ENCODE data around the gene POR.

The POR gene

DNA sequence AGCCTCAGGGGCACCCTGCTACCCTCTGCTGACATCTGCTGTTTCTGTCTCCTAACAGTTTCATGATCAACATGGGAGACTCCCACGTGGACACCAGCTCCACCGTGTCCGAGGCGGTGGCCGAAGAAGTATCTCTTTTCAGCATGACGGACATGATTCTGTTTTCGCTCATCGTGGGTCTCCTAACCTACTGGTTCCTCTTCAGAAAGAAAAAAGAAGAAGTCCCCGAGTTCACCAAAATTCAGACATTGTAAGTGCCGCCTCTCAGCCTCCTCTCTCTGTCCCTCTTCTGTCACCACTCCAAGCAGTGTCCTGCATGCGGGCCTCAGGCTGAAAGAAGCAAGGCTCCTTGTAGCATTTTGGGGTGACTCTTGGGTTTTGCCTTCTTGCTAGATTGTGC, 39.0 kb downstream of the POR start:
- DNase-seq (ENCODE audit: low spot score) = no peak

DNA sequence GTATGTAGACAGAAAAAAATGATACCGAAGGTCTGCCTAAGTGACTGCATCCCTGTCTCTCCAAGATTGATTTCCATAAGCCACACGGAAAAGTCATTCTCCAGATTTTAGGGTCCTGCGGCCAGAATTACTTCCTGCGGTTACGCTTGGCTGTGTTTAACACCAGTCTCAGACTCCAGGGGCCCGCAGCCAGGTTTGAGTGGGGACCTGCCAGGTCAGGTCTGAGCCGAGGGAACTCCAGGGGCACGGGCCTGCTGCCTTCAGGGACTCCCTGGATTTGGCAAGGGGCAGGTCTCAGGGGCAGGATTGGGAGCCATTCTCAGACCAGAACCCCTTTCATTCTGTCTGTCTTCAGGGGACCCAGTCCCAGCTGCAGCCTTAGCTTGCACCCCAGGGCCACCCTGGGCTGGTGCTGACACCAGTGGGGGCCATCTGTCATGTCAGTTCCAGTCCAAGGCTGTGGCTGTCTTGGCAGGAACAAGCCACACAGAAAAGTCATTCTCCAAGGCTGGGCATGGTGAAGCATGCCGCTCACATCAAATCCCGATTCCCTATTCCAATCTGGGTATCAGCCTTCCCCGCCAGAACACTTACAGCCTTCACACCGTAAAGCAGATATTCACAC, 40.5 kb downstream of the POR start:
- DNase-seq (ENCODE audit: low spot score) = peak; percentile 79

DNA sequence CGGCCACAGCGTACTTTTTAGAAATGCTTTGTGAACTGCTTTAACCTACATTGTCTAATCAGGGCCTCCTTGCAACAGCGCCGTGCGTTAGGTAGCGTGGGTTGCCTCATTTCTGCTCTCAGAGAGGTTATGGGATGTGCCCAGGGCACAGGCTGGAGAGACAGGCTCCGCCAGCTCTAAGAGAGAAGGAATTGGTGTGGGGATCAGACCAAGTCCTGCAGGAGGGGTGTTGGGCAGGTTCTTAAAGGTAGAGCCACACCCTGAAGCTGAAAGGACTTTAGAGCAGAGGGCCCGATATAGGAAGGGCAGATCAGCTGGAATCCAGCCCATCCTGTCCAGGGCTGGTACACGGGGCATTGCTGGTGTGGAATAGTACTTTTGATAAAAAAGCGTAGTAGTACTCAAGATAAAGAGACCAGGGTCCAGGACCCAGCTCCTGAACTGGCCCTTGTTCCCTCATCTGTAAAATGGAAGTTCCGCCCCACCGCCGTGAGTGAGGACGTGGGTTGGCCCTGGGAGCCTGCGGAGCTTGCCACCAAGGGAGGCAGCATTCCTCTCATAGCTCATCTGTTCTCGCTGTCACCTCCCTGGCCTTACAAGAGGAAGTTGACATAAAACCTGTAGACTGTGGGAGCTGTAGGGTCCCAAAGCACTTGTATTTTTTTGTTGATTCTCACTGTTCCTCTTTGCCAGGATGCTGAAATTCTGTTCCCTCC, 42.2 kb downstream of the POR start:
- DNase-seq (ENCODE audit: low spot score) = no peak

DNA sequence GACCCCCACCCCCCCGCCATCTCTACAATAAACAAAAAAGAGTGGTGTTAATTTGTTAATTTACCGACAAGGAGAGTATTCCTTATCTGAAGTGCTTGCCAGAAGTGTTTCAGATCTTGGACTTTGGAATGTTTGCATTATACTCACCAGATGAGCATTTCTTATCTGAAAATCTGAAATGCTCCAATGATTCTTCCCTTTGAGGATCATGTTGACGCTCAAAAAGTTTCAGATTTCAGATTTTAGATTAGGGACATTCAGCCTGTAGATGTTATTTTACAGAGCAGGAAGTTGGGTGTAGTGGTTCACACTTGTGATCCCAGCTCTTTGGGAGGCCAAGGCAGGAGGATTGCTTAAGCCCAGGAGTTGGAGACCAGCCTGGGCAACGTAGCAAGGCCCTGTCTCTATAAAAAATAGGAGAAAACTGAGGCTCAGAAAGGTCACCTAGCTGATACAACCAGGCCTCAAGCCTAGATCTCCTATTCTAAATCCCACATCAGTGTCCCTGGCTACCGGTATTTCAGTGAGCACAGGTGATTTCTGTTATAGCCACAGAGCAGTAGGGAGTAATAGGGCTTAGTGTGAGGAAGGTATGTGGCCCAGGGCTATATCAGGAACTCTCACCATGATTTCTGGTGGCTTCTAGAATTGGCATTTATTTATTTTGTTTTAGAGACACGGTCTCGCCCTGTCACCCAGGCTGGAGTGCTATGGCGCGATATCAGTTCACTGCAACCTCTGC, 44.0 kb downstream of the POR start:
- no peak for DNase-seq (ENCODE audit: low spot score)

DNA sequence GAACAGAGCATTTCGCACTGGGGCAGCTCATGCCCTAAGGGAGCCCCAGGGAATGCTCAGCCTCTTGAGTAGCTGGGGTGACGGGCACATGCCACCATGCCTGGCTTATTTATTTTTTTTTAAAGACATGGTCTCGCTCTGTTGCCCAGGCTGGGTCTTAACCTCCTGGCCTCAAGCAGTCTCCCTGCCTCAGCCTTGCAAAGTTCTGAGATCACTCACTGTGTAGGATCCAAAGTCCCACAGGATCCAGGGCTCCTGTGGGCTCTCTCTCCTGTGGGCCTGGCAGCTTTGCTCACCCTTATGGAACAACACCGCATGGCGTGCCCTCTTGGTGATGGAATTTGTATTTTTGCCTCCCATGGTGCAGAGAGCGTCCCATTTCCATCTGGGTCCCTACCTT, 45.4 kb downstream of the POR start:
- DNase-seq (ENCODE audit: low spot score) = no peak

DNA sequence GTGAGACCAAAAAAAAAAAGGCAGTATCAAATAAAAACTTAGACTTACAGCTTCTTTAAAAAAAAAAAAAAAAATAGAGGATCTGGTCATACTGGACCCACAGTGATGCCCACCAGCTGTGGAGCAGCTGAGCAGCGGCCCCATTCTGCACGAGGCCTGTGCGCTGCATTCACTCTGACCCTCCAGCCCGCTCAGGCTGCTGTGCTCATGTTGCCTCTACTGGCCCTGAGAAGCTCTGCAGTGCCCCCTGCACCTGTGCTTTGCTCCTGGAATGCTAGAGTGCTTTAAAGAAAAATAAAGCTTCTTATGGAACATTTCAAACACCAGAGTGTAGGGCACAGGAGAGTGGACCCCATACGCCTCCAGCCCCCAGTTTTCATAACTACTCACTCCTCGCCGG, 46.3 kb downstream of the POR start:
- DNase-seq (ENCODE audit: low spot score) = no peak

DNA sequence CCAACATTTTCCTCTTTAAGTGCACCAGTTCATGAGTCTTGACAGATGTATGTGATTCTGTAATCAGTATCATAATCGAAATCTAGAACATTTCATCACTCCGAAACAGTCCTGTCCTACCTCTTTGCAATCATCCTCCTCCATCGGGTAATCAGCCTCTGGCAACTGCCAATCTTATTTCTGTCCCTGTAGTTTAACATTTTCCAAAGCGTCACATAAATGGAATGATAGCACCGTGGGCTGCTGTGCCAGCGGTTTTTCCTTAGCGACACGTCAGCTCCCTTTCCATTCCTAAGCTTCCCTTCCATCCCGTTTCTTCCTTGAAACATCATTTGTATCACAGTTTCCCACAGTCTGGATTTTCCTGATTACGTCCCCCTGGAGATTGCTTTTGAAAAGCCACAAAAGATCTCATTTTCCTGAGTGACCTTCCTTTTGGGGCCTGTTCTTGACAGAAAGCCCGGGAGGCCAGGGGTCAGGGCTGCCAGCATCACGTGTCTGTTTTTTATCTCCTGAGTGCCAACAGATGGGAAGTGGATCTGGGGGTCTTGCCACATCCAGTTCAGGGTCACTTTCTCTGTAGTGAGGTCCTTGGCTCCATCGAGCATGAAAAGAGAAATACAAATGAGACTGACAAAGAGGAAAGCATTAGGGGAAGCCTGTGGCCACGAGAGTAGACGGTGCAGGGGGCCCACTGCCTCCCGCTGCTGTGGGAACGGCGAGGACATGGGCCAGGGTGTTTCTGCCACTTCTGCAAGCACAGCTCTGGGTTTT, 47.8 kb downstream of the POR start:
- DNase-seq (ENCODE audit: low spot score) = no peak

DNA sequence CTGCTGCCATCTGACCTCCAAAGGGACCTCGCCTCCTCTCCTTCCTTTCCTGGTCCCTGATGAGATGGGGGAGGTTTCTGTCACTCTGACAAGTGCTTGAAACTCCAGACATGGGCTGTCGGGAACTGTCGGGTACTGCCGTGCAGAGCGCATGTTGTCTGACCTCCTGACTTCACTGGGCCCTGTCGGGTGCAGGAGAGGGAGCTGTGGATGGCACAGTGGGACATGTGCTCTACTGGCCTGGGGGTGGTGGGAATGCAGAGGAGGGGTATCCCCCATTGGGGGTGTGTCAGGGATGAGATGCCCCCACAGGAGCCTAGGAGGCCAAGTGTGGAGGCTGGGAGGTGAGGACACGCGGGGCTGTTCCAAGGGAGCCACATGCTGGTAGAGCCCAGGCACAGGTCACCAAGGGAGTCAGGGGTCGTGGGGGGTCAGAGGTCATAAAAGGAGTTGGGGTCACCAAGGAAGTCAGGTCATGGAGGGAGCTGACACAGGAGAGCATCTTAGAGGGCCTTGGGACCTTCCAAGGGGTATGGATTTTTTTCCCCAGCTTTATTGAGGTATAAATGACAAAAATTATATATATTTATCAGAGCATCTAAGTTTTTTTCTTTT, 48.5 kb downstream of the POR start:
- no peak for DNase-seq (ENCODE audit: low spot score)

DNA sequence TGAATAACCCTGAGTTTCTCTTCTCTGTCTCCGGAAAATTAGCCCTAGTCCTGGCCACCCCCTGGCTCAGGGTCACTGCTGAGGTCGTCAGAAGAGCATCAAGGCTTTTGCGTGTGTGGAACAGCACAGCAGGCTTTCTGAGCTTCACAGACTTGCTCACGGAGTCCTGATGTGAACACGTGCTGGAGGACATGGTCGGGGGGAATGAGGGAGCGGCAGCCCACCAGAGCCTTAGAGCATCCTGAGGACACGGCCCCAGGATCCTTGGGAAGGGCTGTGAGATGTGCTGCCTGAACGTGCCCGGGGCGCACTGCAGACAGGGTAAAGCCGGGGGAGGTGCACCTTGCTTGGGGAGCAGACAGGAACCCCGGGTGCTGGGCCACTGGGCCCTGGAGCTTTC, 50.7 kb downstream of the POR start:
- no peak for DNase-seq (ENCODE audit: low spot score)

DNA sequence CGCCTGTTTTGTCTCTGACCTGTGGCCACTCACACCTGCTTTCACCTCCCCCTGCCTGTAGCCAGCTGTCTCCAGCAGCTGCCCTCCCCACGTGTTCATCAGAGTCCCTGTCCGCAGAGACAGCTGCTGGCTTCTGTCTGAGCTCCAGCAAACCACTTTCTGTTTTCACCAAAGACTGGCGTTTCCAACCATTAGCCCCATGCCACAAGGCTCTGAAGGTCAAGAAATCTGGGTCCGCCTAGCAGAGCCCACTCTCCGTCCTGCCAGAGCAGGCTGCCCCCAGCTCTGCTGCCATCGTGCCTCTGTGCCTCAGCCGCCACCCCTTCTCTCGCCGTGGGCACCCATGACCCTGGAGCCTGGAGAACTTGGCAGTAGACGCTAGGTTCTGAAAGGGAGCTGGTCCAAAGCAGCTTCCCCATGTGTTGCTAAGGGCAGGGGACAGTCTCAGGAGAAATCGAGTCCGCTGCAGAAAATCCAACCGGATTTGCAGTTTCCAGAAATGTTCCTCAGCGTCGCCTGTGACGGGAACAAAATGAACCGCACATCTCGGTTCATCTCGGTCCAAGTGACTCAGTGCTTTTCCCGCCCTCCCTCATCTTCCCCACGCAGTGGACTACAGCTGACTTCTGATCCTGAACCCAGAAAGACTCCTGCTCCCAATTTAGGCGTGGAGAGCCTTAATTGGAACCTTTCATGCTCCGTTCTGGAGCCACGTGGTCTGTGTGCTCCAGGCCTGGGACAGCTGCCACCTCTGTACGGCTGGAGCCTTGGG, 51.4 kb downstream of the POR start:
- DNase-seq (ENCODE audit: low spot score) = no peak

DNA sequence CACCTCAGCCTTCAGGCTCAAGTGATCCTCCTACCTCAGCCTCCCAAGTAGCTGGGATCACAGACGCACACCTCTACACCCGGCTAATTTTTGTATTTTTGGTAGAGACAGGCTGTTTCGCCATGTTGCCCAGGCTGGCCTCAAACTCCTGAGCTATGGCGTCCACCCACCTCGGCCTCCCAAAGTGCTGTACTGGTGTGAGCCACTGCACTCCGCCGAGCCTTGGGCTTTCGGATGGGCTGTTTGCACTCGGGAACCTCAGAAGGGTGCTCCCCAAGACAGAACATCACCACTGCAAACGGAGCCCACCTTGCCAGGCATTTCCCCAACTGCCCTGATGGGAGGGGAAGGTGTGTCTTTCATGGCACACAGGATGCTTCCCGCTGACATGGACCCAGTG, 52.1 kb downstream of the POR start:
- no peak for DNase-seq (ENCODE audit: low spot score)

DNA sequence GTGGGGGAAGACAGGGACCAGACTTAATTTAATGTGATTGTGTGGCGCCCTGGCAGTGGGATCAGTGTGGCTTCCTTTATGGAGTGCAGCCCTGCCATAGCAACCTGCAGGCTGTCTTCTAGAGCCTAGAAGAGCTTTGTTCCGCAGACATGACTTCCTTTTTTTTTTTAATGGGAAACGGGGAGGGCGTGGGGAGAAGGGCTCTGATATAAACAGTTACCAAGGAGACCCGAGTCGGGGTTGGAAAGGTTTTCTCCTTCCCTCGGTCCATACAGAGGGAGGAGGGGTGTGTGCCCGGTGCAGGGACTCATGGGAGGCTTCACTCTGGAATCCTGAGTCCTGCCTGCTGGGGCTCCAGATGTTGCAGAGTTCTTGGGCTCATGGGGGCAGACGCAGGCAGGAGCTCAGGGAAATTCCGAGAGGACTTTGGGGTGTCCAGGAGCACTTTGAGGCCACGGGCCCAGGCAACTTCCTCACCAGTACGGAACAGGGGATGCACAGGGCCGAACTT, 52.6 kb downstream of the POR start:
- no peak for DNase-seq (ENCODE audit: low spot score)

DNA sequence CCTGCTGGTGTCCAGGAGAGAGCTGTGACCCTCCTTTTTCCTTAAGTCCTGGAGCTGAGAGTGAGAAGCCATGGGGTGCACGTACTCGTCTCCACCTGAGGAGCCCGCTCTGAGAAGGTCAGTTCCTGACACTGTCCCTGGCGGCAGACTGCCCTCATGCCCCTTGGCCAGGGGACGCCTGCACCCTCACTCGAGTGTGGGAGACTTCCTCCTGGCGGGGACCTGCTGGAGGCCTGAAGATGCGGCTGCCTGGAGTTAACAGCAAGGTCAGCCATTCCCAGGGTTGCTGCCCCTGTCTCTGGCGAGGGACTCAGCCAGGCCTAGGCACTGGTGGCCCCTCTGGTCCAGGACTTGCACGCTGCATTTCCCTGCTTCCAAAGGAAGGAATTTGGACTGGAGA, 53.1 kb downstream of the POR start:
- DNase-seq (ENCODE audit: low spot score) = no peak

DNA sequence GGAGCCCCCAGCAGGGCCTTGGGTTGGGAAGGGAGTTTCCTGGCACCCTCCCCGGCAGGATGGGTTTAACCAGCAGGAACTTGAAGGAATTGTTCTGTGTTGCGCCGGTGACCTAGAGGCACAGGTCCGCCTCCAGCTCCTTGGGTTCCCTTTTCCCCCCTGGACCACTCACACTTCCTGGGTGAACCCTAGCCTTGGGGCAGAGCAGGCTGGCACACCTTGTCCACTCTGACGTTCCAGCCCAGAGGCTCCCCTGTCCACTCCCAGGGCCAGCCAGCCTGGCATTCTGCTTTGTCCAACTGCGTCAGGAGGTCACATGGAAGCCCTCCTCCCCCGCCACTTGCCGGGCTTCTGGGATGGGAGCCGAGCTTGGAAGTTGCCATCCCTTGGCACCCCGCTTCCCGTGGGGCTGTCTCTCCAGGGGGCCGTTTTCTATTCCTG, 53.6 kb downstream of the POR start:
- DNase-seq (ENCODE audit: low spot score) = no peak

DNA sequence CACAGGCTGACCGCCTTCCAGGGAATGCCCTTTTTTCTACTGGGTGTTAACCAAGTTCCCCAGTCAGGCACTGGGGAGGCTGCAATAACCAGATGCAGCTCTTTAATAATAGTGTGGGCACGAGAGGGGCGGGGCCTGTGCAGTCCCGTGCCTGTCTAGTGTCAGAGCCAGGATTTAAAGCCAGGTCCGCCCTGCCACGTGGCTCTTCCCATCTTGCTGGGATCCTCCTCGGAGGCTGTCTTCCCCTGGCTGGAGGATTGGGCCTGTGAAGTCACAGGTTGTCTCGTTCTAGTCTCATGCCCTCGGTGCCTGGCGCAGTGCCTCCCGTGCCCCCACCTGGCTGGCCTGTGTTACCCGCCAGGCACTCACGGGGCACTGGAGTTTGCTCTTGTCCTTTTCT, 54.2 kb downstream of the POR start:
- no peak for DNase-seq (ENCODE audit: low spot score)

DNA sequence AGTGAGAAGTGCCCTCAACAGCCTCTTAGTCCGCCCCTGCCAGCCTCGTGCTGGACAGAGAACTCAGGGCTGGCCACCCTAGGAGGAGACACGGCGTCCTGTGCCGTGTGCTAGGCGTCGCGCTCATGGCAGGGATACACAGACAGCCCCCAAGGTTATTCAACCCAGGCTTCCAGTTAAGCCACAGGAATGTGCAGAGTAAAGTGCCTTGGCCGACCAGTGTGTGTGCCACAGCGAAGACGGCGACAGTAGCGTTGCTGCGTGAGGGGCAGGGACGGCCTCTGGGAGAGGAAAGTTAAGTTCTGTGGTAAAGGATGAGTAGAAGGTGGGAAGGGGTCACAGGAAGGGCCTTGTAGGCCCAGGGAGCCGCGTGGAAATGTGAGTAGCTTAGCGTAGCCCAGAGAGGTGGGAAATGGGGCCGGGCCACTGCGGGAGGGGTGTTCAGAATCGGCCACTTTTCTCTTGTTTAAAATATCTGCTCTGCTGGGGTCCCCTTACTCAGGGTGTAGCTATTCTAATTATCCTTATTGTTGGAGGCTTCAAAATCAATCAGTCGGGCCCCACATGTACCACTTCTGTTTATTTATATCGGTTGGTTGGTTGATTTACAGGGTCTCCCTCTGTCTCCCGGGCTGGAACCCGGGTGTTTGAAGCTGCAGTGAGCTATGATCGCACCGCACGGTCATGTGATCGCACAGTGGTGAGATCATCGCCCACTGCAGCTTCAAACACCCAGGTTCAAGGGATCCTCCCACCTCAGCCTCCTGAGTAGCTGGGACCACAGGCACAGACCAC, 54.9 kb downstream of the POR start:
- DNase-seq (ENCODE audit: low spot score) = no peak

DNA sequence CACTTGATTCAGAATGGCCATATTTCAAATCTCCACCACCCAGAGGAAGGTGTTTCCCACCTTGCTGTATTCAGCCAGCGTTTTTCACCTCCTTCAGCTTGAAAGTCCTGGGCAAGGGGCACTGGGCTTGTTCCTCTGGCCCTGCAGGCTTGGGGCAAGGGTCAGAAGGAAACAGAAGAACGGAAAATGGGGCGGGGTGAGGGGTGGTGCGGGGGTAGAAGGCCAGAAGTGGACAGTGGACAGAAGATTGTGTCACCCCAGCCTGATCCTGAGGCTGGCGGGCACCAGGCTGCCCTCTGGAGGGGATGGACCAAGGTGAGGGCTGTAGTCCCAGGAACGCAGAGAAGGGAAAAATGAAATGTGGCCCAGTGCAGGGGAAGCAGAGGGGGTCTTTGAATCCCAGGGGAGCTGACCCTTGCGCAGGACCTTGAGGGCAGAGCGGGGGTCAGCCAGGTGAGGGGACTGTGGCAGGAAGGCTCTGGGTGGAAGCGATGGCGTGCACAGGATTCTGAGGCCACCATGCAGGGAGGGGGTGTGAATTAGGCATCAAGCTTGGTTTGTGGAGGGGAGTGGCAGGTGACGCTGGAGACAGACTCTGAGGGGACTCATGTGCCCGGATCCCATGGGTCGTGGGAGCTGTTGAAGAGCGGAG, 56.5 kb downstream of the POR start:
- no peak for DNase-seq (ENCODE audit: low spot score)

DNA sequence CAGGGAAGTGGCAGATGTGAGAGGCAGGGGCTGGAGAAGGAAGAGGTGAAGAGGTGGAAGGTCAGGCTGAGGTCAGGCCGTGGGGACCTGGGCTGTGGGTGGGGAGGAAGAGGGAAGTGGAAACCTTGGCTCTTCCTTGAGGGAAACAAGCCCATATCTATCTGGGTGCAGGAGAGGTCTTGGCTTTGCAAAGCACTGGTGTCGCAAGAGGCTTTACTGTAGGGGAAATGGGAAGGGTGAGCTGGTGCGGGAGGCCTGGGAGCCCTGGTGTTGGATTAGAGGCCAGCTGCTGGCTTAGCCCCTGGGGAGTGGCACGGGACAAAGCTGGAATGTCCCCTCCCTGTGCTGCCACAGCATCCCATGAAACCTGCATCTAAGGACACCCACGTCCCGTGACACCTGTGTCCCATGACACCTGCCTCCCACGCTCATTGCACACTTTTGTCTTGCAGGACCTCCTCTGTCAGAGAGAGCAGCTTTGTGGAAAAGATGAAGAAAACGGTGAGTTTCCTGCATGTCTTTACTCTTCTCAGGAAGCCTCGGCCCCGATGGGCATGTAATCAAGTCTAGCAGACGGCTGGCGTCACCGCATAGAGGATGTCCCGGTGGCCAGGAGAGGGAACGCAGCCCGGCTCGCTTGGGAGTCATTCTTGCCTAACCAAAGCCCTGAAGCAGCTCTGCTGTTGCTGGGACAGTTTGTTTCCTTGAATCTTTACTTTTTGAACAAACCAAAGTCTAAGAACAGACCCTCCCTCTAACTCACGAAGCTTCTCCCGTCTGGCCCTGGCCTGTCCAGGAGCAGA, 57.2 kb downstream of the POR start:
- DNase-seq (ENCODE audit: low spot score) = peak; percentile 31

DNA sequence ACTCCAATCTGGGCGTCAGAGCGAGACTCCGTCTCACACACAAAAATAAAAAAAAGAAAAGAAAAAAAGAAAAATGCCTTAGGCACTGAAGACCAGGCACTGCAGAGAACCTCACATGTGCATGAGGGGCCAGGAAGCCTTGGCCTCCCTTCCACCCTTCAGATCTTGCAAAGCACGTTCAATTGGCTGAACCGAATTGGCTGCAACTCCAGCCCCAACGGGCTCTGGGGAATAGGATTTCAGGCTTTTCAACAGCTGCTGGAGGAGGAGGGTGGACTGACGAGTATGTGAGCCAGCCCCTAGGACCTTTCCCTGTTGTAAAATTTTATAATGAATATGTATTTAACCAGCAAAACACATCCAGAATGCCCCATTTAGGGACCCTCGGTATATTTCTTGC, 62.8 kb downstream of the POR start:
- DNase-seq (ENCODE audit: low spot score) = no peak
